Left ventricle myocardium inferior (tissue), 1 donor: Measurements from ENCODE around the gene IMP4. TPM values are rescaled to one million over a fixed set of nuclear protein-coding genes. Genes with fewer than 3 reads are reported as not detected.

Source experiments
- DNase-seq: peaks from one replicate; pipeline ENCODE4 v3.0.0-alpha.2; 2020
- H3K27ac ChIP-seq: fragments of 200-600 bp; replicated peaks from 2 replicates; pipeline ENCODE4 v1.8.0; 2021
- H3K27me3 ChIP-seq: fragments of 200-600 bp; 2 replicates; pipeline ENCODE4 v1.8.0; 2021; ENCODE audit warnings: low read depth
- H3K36me3 ChIP-seq: fragments of 200-600 bp; 2 replicates; pipeline ENCODE4 v1.8.0; 2021
- H3K4me1 ChIP-seq: fragments of 200-600 bp; 2 replicates; pipeline ENCODE4 v1.8.0; 2021
- H3K4me3 ChIP-seq: fragments of 200-600 bp; 2 replicates; pipeline ENCODE4 v1.8.0; 2021; ENCODE audit warnings: mild to moderate bottlenecking, moderate library complexity
- H3K9me3 ChIP-seq: fragments of 200-600 bp; replicated peaks from 2 replicates; pipeline ENCODE4 v1.8.0; 2021
- intact Hi-C: fragments of 100-400 bp; cut with micrococcal nuclease; formaldehyde crosslinking; loops from one replicate; pipeline ENCODE4 v1.11.0; 2022
- total RNA-seq: library from RNA; stranded (reverse); fragmentation: NEBNext Ultra II Directional; extraction: Animal tissue kit (Norgen Biotek cat#: 25700); gene quantifications from one replicate; pipeline ENCODE4 v1.2.1, GENCODE V29; 2021
- TF ChIP-seq, protein P1 (sequence below): fragments of 200-600 bp; IDR thresholded peaks from 2 replicates; pipeline ENCODE4 v1.8.0; 2021; ENCODE audit warnings: antibody characterized with exemption, mild to moderate bottlenecking, borderline replicate concordance
- donor health status: DM: no; HTN: yes; CAD: no; lungs with severe emphysema.

Gene IMP4
- total RNA-seq, 1 donor from 2014 or later = 57.2 TPM

DNA sequence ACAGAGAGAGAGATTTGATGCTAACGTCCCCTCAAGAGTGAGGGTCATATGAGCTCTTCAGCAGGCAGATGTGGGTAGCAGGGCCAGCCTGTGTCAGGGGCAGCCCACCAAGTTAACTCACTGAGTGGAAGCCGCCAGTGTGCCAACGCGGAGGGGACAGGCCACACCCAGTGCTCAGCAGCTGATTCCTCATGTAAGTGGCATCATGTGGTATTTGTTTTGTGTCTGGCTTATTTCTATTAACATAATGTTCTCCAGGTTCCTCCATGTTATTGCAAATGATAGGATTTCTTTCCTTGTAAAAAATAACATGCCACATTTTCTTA, 4.0 kb downstream of the IMP4 start:
- H3K36me3 ChIP-seq = peaks cover 49% of the 10 kb centered on the region
- H3K4me1 ChIP-seq = peaks cover 26% of the 10 kb centered on the region
- DNase-seq = no peak
- no peaks in the 10 kb centered on the region for H3K27me3 ChIP-seq
- TF ChIP-seq, protein P1, sequence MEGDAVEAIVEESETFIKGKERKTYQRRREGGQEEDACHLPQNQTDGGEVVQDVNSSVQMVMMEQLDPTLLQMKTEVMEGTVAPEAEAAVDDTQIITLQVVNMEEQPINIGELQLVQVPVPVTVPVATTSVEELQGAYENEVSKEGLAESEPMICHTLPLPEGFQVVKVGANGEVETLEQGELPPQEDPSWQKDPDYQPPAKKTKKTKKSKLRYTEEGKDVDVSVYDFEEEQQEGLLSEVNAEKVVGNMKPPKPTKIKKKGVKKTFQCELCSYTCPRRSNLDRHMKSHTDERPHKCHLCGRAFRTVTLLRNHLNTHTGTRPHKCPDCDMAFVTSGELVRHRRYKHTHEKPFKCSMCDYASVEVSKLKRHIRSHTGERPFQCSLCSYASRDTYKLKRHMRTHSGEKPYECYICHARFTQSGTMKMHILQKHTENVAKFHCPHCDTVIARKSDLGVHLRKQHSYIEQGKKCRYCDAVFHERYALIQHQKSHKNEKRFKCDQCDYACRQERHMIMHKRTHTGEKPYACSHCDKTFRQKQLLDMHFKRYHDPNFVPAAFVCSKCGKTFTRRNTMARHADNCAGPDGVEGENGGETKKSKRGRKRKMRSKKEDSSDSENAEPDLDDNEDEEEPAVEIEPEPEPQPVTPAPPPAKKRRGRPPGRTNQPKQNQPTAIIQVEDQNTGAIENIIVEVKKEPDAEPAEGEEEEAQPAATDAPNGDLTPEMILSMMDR = no peak
- no peak overlapping the region for H3K27ac ChIP-seq
- H3K4me3 ChIP-seq = no peak overlapping the region
- intact Hi-C loops = no loop called here
- H3K9me3 ChIP-seq = no peaks in the 10 kb centered on the region

DNA sequence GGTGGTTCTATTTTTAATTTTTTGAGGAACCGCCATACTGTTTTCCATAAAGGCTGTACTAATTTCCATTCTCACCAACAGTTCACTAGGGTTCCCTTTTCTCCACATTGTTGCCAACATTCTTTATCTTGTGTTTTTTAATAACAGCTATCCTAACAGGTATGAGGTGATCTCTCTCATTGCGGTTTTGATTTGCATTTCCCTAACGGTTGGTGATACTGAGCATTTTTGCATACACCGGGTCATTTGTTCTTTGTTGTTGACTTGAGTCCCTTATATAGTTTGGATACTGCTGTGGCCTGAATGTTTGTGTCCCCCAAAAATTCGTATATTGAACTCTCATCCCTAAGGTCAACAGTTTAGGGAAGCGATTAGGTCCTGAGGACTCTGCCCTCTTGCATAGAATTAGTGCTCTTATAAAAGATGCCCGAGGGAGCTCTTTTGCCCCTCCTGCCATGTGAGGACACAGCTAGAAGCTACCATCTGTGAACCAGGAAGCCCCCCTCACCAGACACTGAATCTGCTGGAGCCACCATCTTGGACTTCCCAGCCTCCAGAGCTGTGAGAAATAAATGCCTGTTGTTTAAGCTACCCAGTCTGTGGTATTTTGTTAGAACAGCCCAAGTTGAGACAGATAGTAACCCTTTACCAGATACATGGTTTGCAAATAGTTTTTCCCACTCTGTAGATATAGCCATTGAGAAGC, 4.7 kb downstream of the IMP4 start:
- no peaks in the 10 kb centered on the region for H3K27me3 ChIP-seq
- no peak for DNase-seq
- intact Hi-C loops = no loop called here
- TF ChIP-seq, protein P1 = no peak
- peaks cover 26% of the 10 kb centered on the region for H3K4me1 ChIP-seq
- no peaks in the 10 kb centered on the region for H3K9me3 ChIP-seq
- no peak overlapping the region for H3K4me3 ChIP-seq
- peaks cover 49% of the 10 kb centered on the region for H3K36me3 ChIP-seq
- H3K27ac ChIP-seq = no peak overlapping the region

DNA sequence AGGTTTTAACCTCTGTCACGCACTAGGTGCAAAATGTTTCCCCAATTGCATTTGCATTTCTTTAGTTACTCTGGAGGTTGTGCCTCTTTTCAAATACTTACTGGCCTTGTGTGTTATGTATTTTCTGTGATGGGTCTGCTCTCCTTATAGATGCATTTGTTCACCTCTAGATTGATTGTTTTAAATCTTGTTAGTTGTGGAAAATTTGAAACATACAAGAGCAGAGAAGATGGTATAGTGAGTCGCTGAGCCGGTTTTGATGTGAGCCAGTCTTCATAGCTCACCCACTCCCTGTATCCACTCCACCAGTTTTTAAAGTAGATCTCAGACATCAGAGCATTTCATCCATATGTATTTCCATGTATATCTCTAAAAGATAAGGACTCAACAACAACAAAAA, 6.5 kb downstream of the IMP4 start:
- intact Hi-C loops = no loop called here

DNA sequence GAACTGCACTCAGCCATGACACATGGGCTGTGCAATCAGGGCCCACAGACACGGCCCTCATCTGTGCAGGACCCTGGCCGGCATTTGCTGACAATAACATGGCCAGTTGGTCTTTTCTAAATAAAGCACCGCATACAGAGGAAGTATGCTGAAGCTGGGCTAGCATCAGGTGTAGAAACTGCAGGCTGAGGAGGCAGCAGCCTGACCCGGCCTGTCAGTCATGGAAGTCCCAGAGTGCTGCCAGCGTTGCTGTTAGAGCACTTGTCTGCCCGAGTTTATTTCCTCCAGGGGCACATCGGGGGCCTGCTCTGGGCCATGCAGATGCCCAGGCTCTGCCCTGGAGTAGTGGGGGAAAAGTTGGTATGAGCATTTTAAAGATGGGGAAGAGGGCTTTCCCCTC, 9.0 kb downstream of the IMP4 start:
- no peaks in the 10 kb centered on the region for H3K9me3 ChIP-seq
- peak overlapping the region; percentile 23 for H3K4me3 ChIP-seq
- peaks cover 25% of the 10 kb centered on the region for H3K36me3 ChIP-seq
- TF ChIP-seq, protein P1 = no peak
- intact Hi-C loops = no loop called here
- H3K27me3 ChIP-seq = no peaks in the 10 kb centered on the region
- peak overlapping the region; percentile 59 for H3K27ac ChIP-seq
- no peak for DNase-seq
- peaks cover 51% of the 10 kb centered on the region for H3K4me1 ChIP-seq

More for the DNA sequence above, 6.5 kb downstream of the IMP4 start:
- Histone ChIP-seq H3K36me3 (peaks cover 49% of the 10 kb centered on the region), H3K27me3 (no peaks in the 10 kb centered on the region), H3K4me3 (no peak overlapping the region), H3K27ac (no peak overlapping the region), H3K4me1 (peaks cover 29% of the 10 kb centered on the region), H3K9me3 (no peaks in the 10 kb centered on the region)
- TF ChIP-seq, protein P1 = no peak
- DNase-seq = no peak

DNA sequence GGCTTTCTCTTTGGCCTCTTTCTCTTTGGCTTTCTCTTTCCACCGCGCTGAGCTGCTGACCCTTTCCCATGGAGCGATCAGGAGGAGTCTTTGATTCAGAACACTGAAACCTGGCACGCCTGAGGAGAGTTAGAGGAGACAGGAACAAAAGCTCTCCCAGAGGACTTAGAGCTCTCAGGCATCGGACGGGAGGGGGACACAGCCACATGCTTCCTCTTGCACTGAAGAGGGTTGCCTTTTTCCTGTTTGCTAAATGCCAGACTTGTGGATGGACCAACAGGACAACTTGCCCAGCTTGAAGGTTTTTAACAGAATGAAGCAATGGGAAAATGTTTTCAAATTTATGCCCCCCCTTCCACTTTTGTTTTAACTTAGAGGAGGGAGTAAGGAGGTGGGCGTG, 9.5 kb downstream of the IMP4 start:
- Histone ChIP-seq H3K36me3 (peaks cover 19% of the 10 kb centered on the region), H3K27ac (peak overlapping the region; percentile 59), H3K4me3 (peak overlapping the region; percentile 23), H3K9me3 (no peaks in the 10 kb centered on the region), H3K4me1 (peaks cover 53% of the 10 kb centered on the region), H3K27me3 (no peaks in the 10 kb centered on the region)
- intact Hi-C loops = no loop called here
- DNase-seq = no peak
- TF ChIP-seq, protein P1 = no peak
